Esophagus squamous epithelium (tissue), 5 donors: ENCODE data around the gene RPS6KC1. TPM values are rescaled to one million over a fixed set of nuclear protein-coding genes. Genes with fewer than 3 reads are reported as not detected.

Experiments used
- DNase-seq: peaks from one replicate; lab custom pipeline; 2025; lab: John Stamatoyannopoulos, UW
- H3K27ac ChIP-seq, 4 donors: fragments of 200-600 bp; sonication (generic); one replicate each; pipeline ENCODE4 v1.5.1; 2016 to 2019; ENCODE audit warnings: mild to moderate bottlenecking in 1 of 4
- H3K27me3 ChIP-seq, 4 donors: fragments of 200-600 bp; sonication (generic); 1 replicate in 3 of 4; 2 replicates in 1 of 4; pipeline versions ENCODE4 v1.5.1 to v1.6.0; 2017 to 2021; ENCODE audit warnings: antibody characterized with exemption in 1 of 4
- H3K36me3 ChIP-seq, 3 donors: fragments of 200-600 bp; sonication (generic); one replicate each; pipeline ENCODE4 v1.5.1; 2016 to 2019
- H3K4me1 ChIP-seq, 3 donors: fragments of 200-600 bp; sonication (generic); one replicate each; pipeline ENCODE4 v1.5.1; 2017 to 2019
- H3K4me3 ChIP-seq, 4 donors: fragments of 200-600 bp; sonication (generic); 1 replicate in 3 of 4; 2 replicates in 1 of 4; pipeline ENCODE4 v1.5.1; 2016 to 2019; ENCODE audit warnings: mild to moderate bottlenecking in 2 of 4, moderate library complexity in 1 of 4
- H3K9me3 ChIP-seq, 3 donors: fragments of 200-600 bp; sonication (generic); one replicate each; pipeline ENCODE4 v1.5.1; 2016 to 2019
- CTCF ChIP-seq, 6 experiments: fragments of 450-650 bp in 4 of 6; fragments of 200-600 bp in 2 of 6; sonication (generic) in 2 of 6; IDR thresholded peaks; one replicate each; pipeline ENCODE4 v1.5.1; 2016 to 2019; ENCODE audit warnings: antibody characterized with exemption in 6 of 6, mild to moderate bottlenecking in 4 of 6, moderate library complexity in 4 of 6
- POLR2A ChIP-seq, 4 donors: fragments of 450-650 bp; IDR thresholded peaks; one replicate each; pipeline ENCODE4 v1.6.1; 2017; ENCODE audit warnings: antibody characterized with exemption in 4 of 4, mild to moderate bottlenecking in 4 of 4, moderate library complexity in 3 of 4
- whole genome bisulfite sequencing, 2 donors: methylation state at CpG; one replicate each; pipeline ENCODE4 v1.1.5; 2018; 5-methylcytosine and 5-hydroxymethylcytosine counted together
- intact Hi-C: fragments of 100-400 bp; cut with DNase I; formaldehyde crosslinking; loops from one replicate; pipeline ENCODE4 v1.15.0; 2022
- total RNA-seq, 4 donors: library from RNA; depleted of rRNA; stranded (reverse); fragments of >200 nt; gene quantifications; one replicate each; pipeline ENCODE4 v1.1.0, GENCODE V29; 2016
- donor health status: DM: yes; HTN: yes; CAD: no.

Gene RPS6KC1
- total RNA-seq, 4 donors from 2014 or later, result 7.4 to 16.8 (median 13.7) TPM

GRCh38 chr1:213082420-213083111, 31.5 kb downstream of the RPS6KC1 start:
- Histone ChIP-seq H3K9me3 (no peaks in the 10 kb centered on the region), H3K27ac (peak overlapping the region in 2 of 4 donors; percentile 10 to 23), H3K27me3 (no peaks in the 10 kb centered on the region), H3K4me1 (peaks cover 0 to 7% (median 4%) of the 10 kb centered on the region in 3 donors), H3K4me3 (no peak overlapping the region), H3K36me3 (peaks cover 0 to 51% (median 0%) of the 10 kb centered on the region in 3 donors)
- DNase-seq, result no peak
- WGBS, 2 donors, result 63 to 73% methylated on average over 2 of the region's 2 CpGs
- TF ChIP-seq POLR2A (IDR thresholded peaks at IDR 0.05) (no peak), CTCF (IDR thresholded peaks at IDR 0.05) (no peak)
- intact Hi-C loops, result no loop called here

- Histone ChIP-seq H3K27me3 (no peaks in the 10 kb centered on the region), H3K4me3 (no peak overlapping the region), H3K27ac (peak overlapping the region in 2 of 4 donors; percentile 10 to 23), H3K4me1 (peaks cover 0 to 7% (median 4%) of the 10 kb centered on the region in 3 donors), H3K36me3 (peaks cover 0 to 56% (median 0%) of the 10 kb centered on the region in 3 donors), H3K9me3 (no peaks in the 10 kb centered on the region)
- intact Hi-C loops, result no loop called here
- WGBS, 2 donors, result 76 to 81% methylated on average over 3 of the region's 3 CpGs
- no peak for TF ChIP-seq CTCF (IDR thresholded peaks at IDR 0.05)
- TF ChIP-seq POLR2A (IDR thresholded peaks at IDR 0.05), result no peak
- DNase-seq, result no peak
These were observed 32.0 kb downstream of the RPS6KC1 start for GRCh38 chr1:213083112-213083445.

GRCh38 chr1:213087911-213088310, 36.9 kb downstream of the RPS6KC1 start:
- intact Hi-C loops, result no loop called here

GRCh38 chr1:213089924-213090677, 39.1 kb downstream of the RPS6KC1 start:
- H3K27me3 ChIP-seq, result no peaks in the 10 kb centered on the region
- H3K4me3 ChIP-seq, result no peak overlapping the region
- TF ChIP-seq POLR2A (IDR thresholded peaks at IDR 0.05) (no peak), CTCF (IDR thresholded peaks at IDR 0.05) (no peak)
- peaks cover 0 to 30% (median 0%) of the 10 kb centered on the region in 3 donors for H3K36me3 ChIP-seq
- no peak for DNase-seq
- intact Hi-C loops, result no loop called here
- no peaks in the 10 kb centered on the region for H3K9me3 ChIP-seq
- no peaks in the 10 kb centered on the region for H3K4me1 ChIP-seq
- H3K27ac ChIP-seq, result no peak overlapping the region

More at GRCh38 chr1:213087911-213088310, 36.9 kb downstream of the RPS6KC1 start:
- Histone ChIP-seq H3K27ac (no peak overlapping the region), H3K36me3 (peaks cover 0 to 45% (median 0%) of the 10 kb centered on the region in 3 donors), H3K4me1 (peaks cover 0 to 4% (median 0%) of the 10 kb centered on the region in 3 donors), H3K27me3 (no peaks in the 10 kb centered on the region), H3K9me3 (no peaks in the 10 kb centered on the region), H3K4me3 (no peak overlapping the region)
- 72 to 89% methylated on average over 3 of the region's 3 CpGs for WGBS, 2 donors
- TF ChIP-seq POLR2A (IDR thresholded peaks at IDR 0.05) (no peak), CTCF (IDR thresholded peaks at IDR 0.05) (no peak)
- DNase-seq, result no peak

- TF ChIP-seq CTCF (IDR thresholded peaks at IDR 0.05), result no peak
- no peak for TF ChIP-seq POLR2A (IDR thresholded peaks at IDR 0.05)
- Histone ChIP-seq H3K36me3 (peaks cover 0 to 25% (median 0%) of the 10 kb centered on the region in 3 donors), H3K4me3 (no peak overlapping the region), H3K27me3 (no peaks in the 10 kb centered on the region), H3K9me3 (no peaks in the 10 kb centered on the region), H3K27ac (no peak overlapping the region), H3K4me1 (no peaks in the 10 kb centered on the region)
- DNase-seq, result no peak
- intact Hi-C loops, result no loop called here
- 85 to 90% methylated on average over 3 of the region's 3 CpGs for WGBS, 2 donors
These were observed 43.4 kb downstream of the RPS6KC1 start for GRCh38 chr1:213094446-213094845.
